Natural killer cell (primary cell): ENCODE results near the gene IGFBP5. TPM values are rescaled to one million over a fixed set of nuclear protein-coding genes. Genes with fewer than 3 reads are reported as not detected.

Experiments used
- ATAC-seq, 3 donors: fragments of 150-1000 bp in 2 of 3; fragments of 200-7000 bp in 1 of 3; cut with Tn5 transposase; 1 replicate in 1 of 3; 2 replicates in 2 of 3; pipeline ENCODE4 v1.10.0; 2021; ENCODE audit warnings: mild to moderate bottlenecking in 2 of 3, moderate library complexity in 2 of 3
- DNase-seq, 2 donors: peaks; one replicate each; pipeline versions ENCODE4 v3.0.0 to v3.0.0-alpha.2; 2013 to 2021; ENCODE audit warnings: mixed read lengths in 1 of 2
- H3K27ac ChIP-seq: one replicate; pipeline ENCODE4 v1.5.1; 2013; ENCODE audit warnings: mild to moderate bottlenecking, low read length
- H3K27me3 ChIP-seq: one replicate; pipeline ENCODE4 v1.6.1; 2013; ENCODE audit warnings: low read length; ENCODE audit not compliant: control insufficient read depth, insufficient read depth
- H3K36me3 ChIP-seq: one replicate; pipeline ENCODE4 v1.6.1; 2013; ENCODE audit warnings: low read length; ENCODE audit not compliant: control insufficient read depth, insufficient read depth
- H3K4me1 ChIP-seq: one replicate; pipeline ENCODE4 v1.6.1; 2013; ENCODE audit warnings: low read length; ENCODE audit not compliant: control insufficient read depth, insufficient read depth
- H3K4me3 ChIP-seq: one replicate; pipeline ENCODE4 v1.5.1; 2013; ENCODE audit warnings: low read length
- H3K9me3 ChIP-seq: one replicate; pipeline ENCODE4 v1.6.1; 2013; ENCODE audit warnings: low read length; ENCODE audit not compliant: control insufficient read depth, insufficient read depth
- H3K27ac Mint-ChIP-seq, 2 donors: one replicate each; pipeline ENCODE4 v1.8.0; 2022; ENCODE audit warnings: mild to moderate bottlenecking in 2 of 2, mixed read lengths in 2 of 2, moderate library complexity in 1 of 2
- H3K27me3 Mint-ChIP-seq, 2 donors: one replicate each; pipeline ENCODE4 v1.8.0; 2022; ENCODE audit warnings: low read depth in 2 of 2, mixed read lengths in 2 of 2
- H3K36me3 Mint-ChIP-seq: one replicate; pipeline ENCODE4 v1.8.0; 2022; ENCODE audit warnings: mixed read lengths
- H3K4me1 Mint-ChIP-seq, 2 donors: one replicate each; pipeline ENCODE4 v1.8.0; 2022; ENCODE audit warnings: mixed read lengths in 2 of 2
- H3K4me3 Mint-ChIP-seq: one replicate; pipeline ENCODE4 v1.8.0; 2022; ENCODE audit warnings: mild to moderate bottlenecking, moderate library complexity, mixed read lengths
- H3K9me3 Mint-ChIP-seq, 2 donors: one replicate each; pipeline ENCODE4 v1.8.0; 2022; ENCODE audit warnings: mixed read lengths in 2 of 2
- CTCF ChIP-seq: fragments of 200-600 bp; IDR thresholded peaks from one replicate; pipeline ENCODE4 v1.8.0; 2022; ENCODE audit warnings: antibody characterized with exemption
- WGBS: methylation state at CpG from one replicate; pipeline ENCODE4 v1.1.7; 2013; ENCODE audit warnings: missing lambda C conversion rate; ENCODE audit not compliant: insufficient coverage; 5-methylcytosine and 5-hydroxymethylcytosine counted together
- intact Hi-C: fragments of 100-400 bp; cut with micrococcal nuclease; formaldehyde crosslinking; loops from one replicate; pipeline ENCODE4 v1.14.2; 2022
- total RNA-seq, 4 donors: library from RNA; stranded (reverse); fragments of 120-200 nt in 1 of 4; gene quantifications; one replicate each; pipeline versions ENCODE4 v1.2.3 to v1.2.4, GENCODE V29; 2013 to 2022

The IGFBP5 gene
- total RNA-seq, 3 donors from 2014 or later (not counting 1 experiment from before 2014, with no cell fraction given) = not detected

GRCh38 chr2:216649574-216649973, 45.8 kb downstream of the IGFBP5 start:
- Histone ChIP-seq H3K9me3 (no peaks in the 10 kb centered on the region), H3K27ac (no peak overlapping the region), H3K36me3 (no peaks in the 10 kb centered on the region), H3K4me1 (no peaks in the 10 kb centered on the region), H3K27me3 (no peaks in the 10 kb centered on the region), H3K4me3 (no peak overlapping the region)
- peaks cover 15 to 42% of the 10 kb centered on the region in 2 donors for H3K27me3 Mint-ChIP-seq
- no peak for DNase-seq
- no peak overlapping the region for H3K4me3 Mint-ChIP-seq
- H3K4me1 Mint-ChIP-seq = peaks cover 0 to 11% of the 10 kb centered on the region in 2 donors
- ATAC-seq = peak in 1 of 3 donors; percentile 31
- H3K27ac Mint-ChIP-seq = no peak overlapping the region
- intact Hi-C loops = no loop called here
- 86% methylated on average over 5 of the region's 5 CpGs for WGBS
- TF ChIP-seq CTCF = no peak
- no peaks in the 10 kb centered on the region for H3K36me3 Mint-ChIP-seq
- no peaks in the 10 kb centered on the region for H3K9me3 Mint-ChIP-seq

- Mint-ChIP-seq H3K27me3 (peaks cover 19 to 44% of the 10 kb centered on the region in 2 donors), H3K4me1 (peaks cover 0 to 4% of the 10 kb centered on the region in 2 donors), H3K27ac (no peak overlapping the region), H3K4me3 (no peak overlapping the region), H3K36me3 (no peaks in the 10 kb centered on the region), H3K9me3 (no peaks in the 10 kb centered on the region)
- H3K4me1 ChIP-seq = no peaks in the 10 kb centered on the region
- H3K27ac ChIP-seq = no peak overlapping the region
- 84% methylated on average over 3 of the region's 3 CpGs for WGBS
- no peak for TF ChIP-seq CTCF
- no peaks in the 10 kb centered on the region for H3K27me3 ChIP-seq
- ATAC-seq (no peak), DNase-seq (no peak)
- H3K9me3 ChIP-seq = no peaks in the 10 kb centered on the region
- H3K4me3 ChIP-seq = no peak overlapping the region
- intact Hi-C loops = no loop called here
- no peaks in the 10 kb centered on the region for H3K36me3 ChIP-seq
Observed at GRCh38 chr2:216648105-216648504, 47.2 kb downstream of the IGFBP5 start.

DNA sequence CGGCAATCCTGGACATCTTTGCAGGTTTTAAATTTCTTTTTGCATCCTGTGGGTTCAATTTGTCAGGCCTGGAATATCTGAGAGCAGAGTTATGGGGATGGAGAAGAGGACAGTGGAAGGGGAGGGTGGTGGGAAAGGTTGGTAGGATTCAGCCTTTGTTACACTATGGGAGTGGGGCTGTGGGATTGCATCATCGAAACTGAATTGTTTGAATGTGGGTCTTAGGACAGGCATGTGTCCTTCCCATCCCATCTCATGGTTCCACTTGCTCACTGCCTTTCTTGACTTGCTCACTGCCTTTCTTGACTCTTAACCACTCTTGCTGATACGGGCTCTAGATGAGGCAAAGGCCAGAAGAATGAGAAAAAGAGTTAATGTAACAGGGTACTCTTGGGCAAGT, 49.2 kb downstream of the IGFBP5 start:
- TF ChIP-seq CTCF = no peak
- Mint-ChIP-seq H3K27ac (no peak overlapping the region), H3K4me3 (no peak overlapping the region), H3K27me3 (peaks cover 23 to 40% of the 10 kb centered on the region in 2 donors), H3K9me3 (no peaks in the 10 kb centered on the region), H3K4me1 (peaks cover 0 to 4% of the 10 kb centered on the region in 2 donors), H3K36me3 (no peaks in the 10 kb centered on the region)
- Histone ChIP-seq H3K27me3 (no peaks in the 10 kb centered on the region), H3K4me3 (no peak overlapping the region), H3K9me3 (no peaks in the 10 kb centered on the region), H3K36me3 (no peaks in the 10 kb centered on the region), H3K4me1 (no peaks in the 10 kb centered on the region), H3K27ac (no peak overlapping the region)
- DNase-seq (no peak), ATAC-seq (no peak)
- WGBS = 92% methylated on average over 2 of the region's 3 CpGs
- intact Hi-C loops = no loop called here

DNA sequence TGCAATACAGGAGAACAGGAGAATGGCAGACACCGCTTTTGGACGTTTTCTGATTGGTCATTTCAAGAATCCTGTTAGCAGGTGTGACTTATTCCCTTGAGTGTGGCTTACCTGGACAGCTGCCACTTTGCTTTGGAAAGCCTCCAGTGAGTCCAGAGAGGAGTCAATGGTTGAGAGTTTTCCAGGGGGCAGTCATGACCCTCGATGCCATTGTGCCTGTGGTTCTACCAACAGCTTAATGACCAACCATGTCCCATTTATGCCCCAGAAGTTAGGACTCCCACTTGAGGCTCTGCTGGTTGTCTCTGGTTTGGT, 49.8 kb downstream of the IGFBP5 start:
- Histone ChIP-seq H3K27me3 (no peaks in the 10 kb centered on the region), H3K36me3 (no peaks in the 10 kb centered on the region), H3K9me3 (no peaks in the 10 kb centered on the region), H3K4me3 (no peak overlapping the region), H3K4me1 (no peaks in the 10 kb centered on the region), H3K27ac (no peak overlapping the region)
- intact Hi-C loops = no loop called here
- no peak overlapping the region for H3K4me3 Mint-ChIP-seq
- WGBS = 78% methylated on average over 3 of the region's 3 CpGs
- H3K36me3 Mint-ChIP-seq = no peaks in the 10 kb centered on the region
- H3K4me1 Mint-ChIP-seq = peaks cover 0 to 4% of the 10 kb centered on the region in 2 donors
- H3K27ac Mint-ChIP-seq = no peak overlapping the region
- DNase-seq = no peak
- no peak for ATAC-seq
- no peak for TF ChIP-seq CTCF
- peaks cover 22 to 39% of the 10 kb centered on the region in 2 donors for H3K27me3 Mint-ChIP-seq
- H3K9me3 Mint-ChIP-seq = no peaks in the 10 kb centered on the region
